Prostate gland (tissue), 2 donors: ENCODE results near the gene CECR2. TPM values are rescaled to one million over a fixed set of nuclear protein-coding genes. Genes with fewer than 3 reads are reported as not detected.

Experiments
- DNase-seq: peaks from one replicate; pipeline ENCODE4 v3.0.0-alpha.2; 2019; ENCODE audit warnings: low spot score
- H3K27ac ChIP-seq, 2 donors: fragments of 200-600 bp; sonication (generic); 2 replicates each; pipeline ENCODE4 v1.5.1; 2017 to 2019
- H3K27me3 ChIP-seq: fragments of 200-600 bp; sonication (generic); replicated peaks from 2 replicates; pipeline ENCODE4 v1.5.1; 2019; ENCODE audit not compliant: insufficient read depth
- H3K36me3 ChIP-seq, 2 donors: fragments of 200-600 bp; sonication (generic); 1 replicate in 1 of 2; 2 replicates in 1 of 2; pipeline versions ENCODE4 v1.5.1 to v1.8.1; 2017 to 2019
- H3K4me1 ChIP-seq: fragments of 200-600 bp; sonication (generic); replicated peaks from 2 replicates; pipeline ENCODE4 v1.5.1; 2019
- H3K4me3 ChIP-seq, 2 donors: fragments of 200-600 bp; sonication (generic); 2 replicates each; pipeline ENCODE4 v1.5.1; 2017 to 2019
- H3K9me3 ChIP-seq: fragments of 200-600 bp; sonication (generic); 2 replicates; pipeline ENCODE4 v1.5.1; 2017
- POLR2A ChIP-seq: fragments of 450-650 bp; IDR thresholded peaks from one replicate; pipeline ENCODE4 v1.6.1; 2016; ENCODE audit warnings: antibody characterized with exemption, mild to moderate bottlenecking
- POLR2AphosphoS5 ChIP-seq: sonication (generic); formaldehyde crosslinking; IDR thresholded peaks from one replicate; pipeline ENCODE4 v1.6.1; 2017; ENCODE audit warnings: antibody characterized with exemption
- WGBS: methylation state at CpG from one replicate; pipeline ENCODE4 v1.1.5; 2018; 5-methylcytosine and 5-hydroxymethylcytosine counted together
- intact Hi-C: fragments of 100-400 bp; cut with DNase I; formaldehyde crosslinking; loops from one replicate; pipeline ENCODE4 v1.14.2; 2022
- total RNA-seq, 2 donors: library from RNA; depleted of rRNA; stranded (reverse); fragments of >200 nt; gene quantifications; one replicate each; pipeline ENCODE4 v1.1.0, GENCODE V29; 2016
- TF ChIP-seq, protein P1 (sequence below), 4 experiments: fragments of 200-600 bp in 2 of 4; fragments of 450-650 bp in 2 of 4; sonication (generic) in 2 of 4; IDR thresholded peaks; 1 replicate in 3 of 4; 2 replicates in 1 of 4; pipeline ENCODE4 v1.5.1; 2016 to 2019; ENCODE audit warnings: antibody characterized with exemption in 4 of 4, mild to moderate bottlenecking in 2 of 4, moderate library complexity in 2 of 4

The CECR2 gene
- total RNA-seq, 2 donors from 2014 or later, result 3.1 to 10.1 TPM

DNA sequence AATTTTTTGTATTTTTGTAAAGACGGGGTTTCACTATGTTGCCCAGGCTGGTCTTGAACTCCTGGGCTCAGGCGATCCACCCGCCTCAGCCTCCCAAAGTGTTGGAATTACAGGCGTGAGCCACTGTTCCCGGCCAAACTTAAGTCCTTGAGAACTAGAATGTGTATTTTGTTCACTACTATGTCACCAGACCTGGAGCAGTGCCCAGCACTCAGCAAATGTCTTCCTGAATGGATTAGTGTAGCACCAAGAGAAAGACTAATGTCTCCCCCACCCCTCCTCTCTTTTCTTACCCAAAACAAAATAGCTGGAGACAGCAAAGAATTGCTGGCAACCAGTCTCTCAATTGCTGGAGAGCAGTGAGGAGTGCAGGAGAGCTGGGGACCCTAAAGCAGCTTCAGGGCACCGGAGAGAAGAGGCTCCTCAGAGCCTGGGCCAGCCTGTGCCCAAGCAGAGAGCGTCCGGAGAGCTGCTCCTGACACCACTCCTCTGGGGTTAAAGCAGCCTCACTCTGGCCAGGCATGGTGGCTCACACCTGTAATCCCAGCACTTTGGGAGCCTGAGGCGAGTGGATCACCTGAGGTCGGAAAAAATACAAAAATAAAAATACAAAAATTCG is 209.0 kb downstream of the CECR2 start:
- H3K27ac ChIP-seq, result no peak overlapping the region
- intact Hi-C loops, result loop anchor here (10.0 kb wide), 1 partner anchor 47 kb away; the partner anchor contains the start of gene ATP6V1E1

GRCh38 chr22:17579535-17579981 is 210.3 kb downstream of the CECR2 start:
- Histone ChIP-seq H3K4me1 (no peaks in the 10 kb centered on the region), H3K27me3 (no peaks in the 10 kb centered on the region), H3K9me3 (no peaks in the 10 kb centered on the region), H3K36me3 (no peaks in the 10 kb centered on the region), H3K4me3 (no peak overlapping the region), H3K27ac (no peak overlapping the region)
- no peak for DNase-seq
- intact Hi-C loops, result loop anchor here (10.0 kb wide), 1 partner anchor 45 kb away; the partner anchor contains the start of gene ATP6V1E1
- WGBS, result 93% methylated on average over 14 of the region's 14 CpGs
- TF ChIP-seq, protein P1, sequence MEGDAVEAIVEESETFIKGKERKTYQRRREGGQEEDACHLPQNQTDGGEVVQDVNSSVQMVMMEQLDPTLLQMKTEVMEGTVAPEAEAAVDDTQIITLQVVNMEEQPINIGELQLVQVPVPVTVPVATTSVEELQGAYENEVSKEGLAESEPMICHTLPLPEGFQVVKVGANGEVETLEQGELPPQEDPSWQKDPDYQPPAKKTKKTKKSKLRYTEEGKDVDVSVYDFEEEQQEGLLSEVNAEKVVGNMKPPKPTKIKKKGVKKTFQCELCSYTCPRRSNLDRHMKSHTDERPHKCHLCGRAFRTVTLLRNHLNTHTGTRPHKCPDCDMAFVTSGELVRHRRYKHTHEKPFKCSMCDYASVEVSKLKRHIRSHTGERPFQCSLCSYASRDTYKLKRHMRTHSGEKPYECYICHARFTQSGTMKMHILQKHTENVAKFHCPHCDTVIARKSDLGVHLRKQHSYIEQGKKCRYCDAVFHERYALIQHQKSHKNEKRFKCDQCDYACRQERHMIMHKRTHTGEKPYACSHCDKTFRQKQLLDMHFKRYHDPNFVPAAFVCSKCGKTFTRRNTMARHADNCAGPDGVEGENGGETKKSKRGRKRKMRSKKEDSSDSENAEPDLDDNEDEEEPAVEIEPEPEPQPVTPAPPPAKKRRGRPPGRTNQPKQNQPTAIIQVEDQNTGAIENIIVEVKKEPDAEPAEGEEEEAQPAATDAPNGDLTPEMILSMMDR (IDR thresholded peaks at IDR 0.05), result no peak
- TF ChIP-seq POLR2A (no peak), POLR2AphosphoS5 (no peak)

More for the DNA sequence above, 209.0 kb downstream of the CECR2 start:
- Histone ChIP-seq H3K36me3 (no peaks in the 10 kb centered on the region), H3K4me3 (no peak overlapping the region), H3K4me1 (no peaks in the 10 kb centered on the region), H3K27me3 (no peaks in the 10 kb centered on the region), H3K9me3 (no peaks in the 10 kb centered on the region)
- TF ChIP-seq, protein P1 (IDR thresholded peaks at IDR 0.05), result no peak
- TF ChIP-seq POLR2AphosphoS5 (peak; percentile 63), POLR2A (no peak)
- 70% methylated on average over 11 of the region's 11 CpGs for WGBS
- DNase-seq, result peak; percentile 74

- no peak overlapping the region for H3K4me3 ChIP-seq
- DNase-seq, result no peak
- no peaks in the 10 kb centered on the region for H3K27me3 ChIP-seq
- H3K4me1 ChIP-seq, result no peaks in the 10 kb centered on the region
- H3K27ac ChIP-seq, result no peak overlapping the region
- no peaks in the 10 kb centered on the region for H3K36me3 ChIP-seq
- intact Hi-C loops, result no loop called here
- TF ChIP-seq POLR2AphosphoS5 (no peak), POLR2A (no peak)
- TF ChIP-seq, protein P1 (IDR thresholded peaks at IDR 0.05), result no peak
- WGBS, result 68% methylated on average over 15 of the region's 15 CpGs
- no peaks in the 10 kb centered on the region for H3K9me3 ChIP-seq
Observed at GRCh38 chr22:17580441-17581031, 211.3 kb downstream of the CECR2 start.

DNA sequence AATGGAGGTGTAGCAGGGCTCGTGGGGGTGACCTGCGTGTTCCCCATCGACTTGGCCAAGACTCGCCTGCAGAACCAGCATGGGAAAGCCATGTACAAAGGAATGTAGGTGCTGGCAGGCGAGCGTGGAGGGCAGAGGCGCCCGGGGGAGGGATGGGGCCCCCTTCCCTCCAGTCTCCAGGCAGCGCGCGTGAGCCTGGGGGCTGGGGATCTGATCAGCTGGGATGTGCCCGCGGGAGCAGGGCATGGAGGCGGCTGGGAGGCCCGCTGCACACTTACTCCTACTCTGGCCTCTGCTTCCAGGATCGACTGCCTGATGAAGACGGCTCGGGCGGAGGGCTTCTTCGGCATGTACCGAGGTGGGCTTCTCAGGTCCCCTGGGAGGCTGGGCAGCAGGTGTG is 211.8 kb downstream of the CECR2 start:
- TF ChIP-seq POLR2A, result no peak
- TF ChIP-seq, protein P1 (IDR thresholded peaks at IDR 0.05), result no peak
- no peak for TF ChIP-seq POLR2AphosphoS5
- no peaks in the 10 kb centered on the region for H3K36me3 ChIP-seq
- no peak for DNase-seq
- no peak overlapping the region for H3K27ac ChIP-seq
- intact Hi-C loops, result no loop called here
- H3K4me3 ChIP-seq, result no peak overlapping the region
- no peaks in the 10 kb centered on the region for H3K9me3 ChIP-seq
- H3K27me3 ChIP-seq, result no peaks in the 10 kb centered on the region
- H3K4me1 ChIP-seq, result no peaks in the 10 kb centered on the region
- 53% methylated on average over 21 of the region's 21 CpGs for WGBS

DNA sequence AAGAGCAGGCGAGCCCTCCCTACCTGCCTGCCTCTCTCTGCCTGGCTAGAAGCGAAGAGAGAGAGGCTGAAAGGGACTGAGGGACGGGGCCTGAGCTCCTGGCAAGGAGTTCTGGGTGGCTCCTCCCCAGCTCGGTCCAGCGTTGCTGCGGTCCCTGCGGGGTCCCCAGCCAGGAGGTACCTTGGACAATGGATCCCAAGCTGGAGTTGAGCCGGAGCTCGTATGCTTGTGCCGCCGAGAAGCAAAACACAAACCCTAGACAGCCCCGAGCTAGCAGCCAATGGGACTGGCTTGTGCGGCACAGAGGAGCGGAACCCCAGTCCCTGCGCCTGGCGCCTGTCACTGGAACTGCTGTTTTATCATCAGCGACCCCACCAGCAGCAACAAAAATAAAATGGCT is 212.4 kb downstream of the CECR2 start:
- Histone ChIP-seq H3K4me1 (no peaks in the 10 kb centered on the region), H3K9me3 (no peaks in the 10 kb centered on the region), H3K4me3 (no peak overlapping the region), H3K36me3 (no peaks in the 10 kb centered on the region), H3K27ac (no peak overlapping the region), H3K27me3 (no peaks in the 10 kb centered on the region)
- TF ChIP-seq POLR2AphosphoS5 (no peak), POLR2A (no peak)
- DNase-seq, result no peak
- WGBS, result 87% methylated on average over 17 of the region's 17 CpGs
- intact Hi-C loops, result no loop called here
